ENCODE data around the gene BCL2A1.
"Not testable (repeated sequence)": the region's sequence is repeated elsewhere in the genome, so short reads cannot be mapped to it uniquely, and the experiment has no call there.

Gene BCL2A1

GRCh38 chr15:79923515-79924169 is 47.4 kb downstream of the BCL2A1 start:
- DNase-seq (ENCODE audit: low read depth in 2 of 2), result peak; percentile 97 to 99

- DNase-seq (ENCODE audit: low read depth in 2 of 2), result peak; percentile 54 to 66
Observed at GRCh38 chr15:79923079-79923514, 47.9 kb downstream of the BCL2A1 start.

GRCh38 chr15:79922512-79923078 is 48.4 kb downstream of the BCL2A1 start:
- no peak for DNase-seq (ENCODE audit: low read depth in 2 of 2)

- DNase-seq (ENCODE audit: low read depth in 2 of 2), result no peak
Observed at GRCh38 chr15:79919749-79920511, 51.1 kb downstream of the BCL2A1 start.

- DNase-seq (ENCODE audit: low read depth in 2 of 2), result no peak
Observed at GRCh38 chr15:79919090-79919748, 51.8 kb downstream of the BCL2A1 start.

- DNase-seq (ENCODE audit: low read depth in 2 of 2), result no peak
Observed at GRCh38 chr15:79918278-79918677, 52.7 kb downstream of the BCL2A1 start.

- no peak for DNase-seq (ENCODE audit: low read depth in 2 of 2)
Observed at GRCh38 chr15:79916502-79917132, 54.4 kb downstream of the BCL2A1 start.

- not testable (repeated sequence) for DNase-seq (ENCODE audit: low read depth in 2 of 2)
Observed at GRCh38 chr15:79915776-79916501, 55.1 kb downstream of the BCL2A1 start.

GRCh38 chr15:79914728-79915127 is 56.3 kb downstream of the BCL2A1 start:
- DNase-seq (ENCODE audit: low read depth in 2 of 2), result no peak

All from stimulated activated CD8-positive, alpha-beta memory T cell treated with anti-CD3 and anti-CD28 coated beads, Interleukin-2, amount 100 ng/mL, for 48 hours (primary cell).